ENCODE data around the gene PLTP.

DNA sequence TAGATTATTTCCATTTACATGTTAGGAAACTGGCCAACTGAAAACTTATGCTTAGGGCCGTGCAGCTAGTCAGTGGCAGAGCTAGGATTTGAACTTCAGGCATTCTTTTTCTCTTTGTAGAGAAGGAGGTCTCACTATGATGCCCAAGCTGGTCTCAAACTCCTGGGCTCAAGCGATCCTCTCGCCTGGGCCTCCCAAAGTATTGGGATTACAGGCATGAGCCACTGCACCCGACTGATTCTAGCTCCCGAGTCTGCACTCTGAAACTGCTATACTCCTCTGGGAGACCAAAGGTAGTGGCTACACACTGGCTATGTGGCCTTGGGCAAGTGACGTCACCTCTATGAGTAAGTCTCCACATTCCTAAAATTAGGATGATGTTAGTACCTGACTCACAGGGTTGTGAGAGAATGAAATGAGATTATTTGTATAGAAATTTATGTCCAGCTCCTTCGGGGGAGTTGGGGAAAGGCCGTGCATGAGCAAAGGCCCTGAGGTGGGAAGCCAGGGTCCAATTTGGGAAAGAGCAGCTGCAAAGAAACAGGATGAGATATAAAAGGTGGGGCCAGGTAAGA, 6.4 kb downstream of the PLTP start:
- TF ChIP-seq, protein P1, sequence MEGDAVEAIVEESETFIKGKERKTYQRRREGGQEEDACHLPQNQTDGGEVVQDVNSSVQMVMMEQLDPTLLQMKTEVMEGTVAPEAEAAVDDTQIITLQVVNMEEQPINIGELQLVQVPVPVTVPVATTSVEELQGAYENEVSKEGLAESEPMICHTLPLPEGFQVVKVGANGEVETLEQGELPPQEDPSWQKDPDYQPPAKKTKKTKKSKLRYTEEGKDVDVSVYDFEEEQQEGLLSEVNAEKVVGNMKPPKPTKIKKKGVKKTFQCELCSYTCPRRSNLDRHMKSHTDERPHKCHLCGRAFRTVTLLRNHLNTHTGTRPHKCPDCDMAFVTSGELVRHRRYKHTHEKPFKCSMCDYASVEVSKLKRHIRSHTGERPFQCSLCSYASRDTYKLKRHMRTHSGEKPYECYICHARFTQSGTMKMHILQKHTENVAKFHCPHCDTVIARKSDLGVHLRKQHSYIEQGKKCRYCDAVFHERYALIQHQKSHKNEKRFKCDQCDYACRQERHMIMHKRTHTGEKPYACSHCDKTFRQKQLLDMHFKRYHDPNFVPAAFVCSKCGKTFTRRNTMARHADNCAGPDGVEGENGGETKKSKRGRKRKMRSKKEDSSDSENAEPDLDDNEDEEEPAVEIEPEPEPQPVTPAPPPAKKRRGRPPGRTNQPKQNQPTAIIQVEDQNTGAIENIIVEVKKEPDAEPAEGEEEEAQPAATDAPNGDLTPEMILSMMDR (conservative IDR thresholded peaks at IDR 0.05; ENCODE audit: low read depth in 2 of 2), result no peak
- TF ChIP-seq POLR2AphosphoS5 (IDR thresholded peaks at IDR 0.05; ENCODE audit: low read depth), result no peak
- no peak for TF ChIP-seq EZH2 (IDR thresholded peaks at IDR 0.05; ENCODE audit: low read depth, unreplicated experiment)
- TF ChIP-seq NANOG (IDR thresholded peaks at IDR 0.05; ENCODE audit: borderline replicate concordance), result no peak
- TF ChIP-seq JUNB (IDR thresholded peaks at IDR 0.05; ENCODE audit: unreplicated experiment), result no peak
- TF ChIP-seq, protein P2, sequence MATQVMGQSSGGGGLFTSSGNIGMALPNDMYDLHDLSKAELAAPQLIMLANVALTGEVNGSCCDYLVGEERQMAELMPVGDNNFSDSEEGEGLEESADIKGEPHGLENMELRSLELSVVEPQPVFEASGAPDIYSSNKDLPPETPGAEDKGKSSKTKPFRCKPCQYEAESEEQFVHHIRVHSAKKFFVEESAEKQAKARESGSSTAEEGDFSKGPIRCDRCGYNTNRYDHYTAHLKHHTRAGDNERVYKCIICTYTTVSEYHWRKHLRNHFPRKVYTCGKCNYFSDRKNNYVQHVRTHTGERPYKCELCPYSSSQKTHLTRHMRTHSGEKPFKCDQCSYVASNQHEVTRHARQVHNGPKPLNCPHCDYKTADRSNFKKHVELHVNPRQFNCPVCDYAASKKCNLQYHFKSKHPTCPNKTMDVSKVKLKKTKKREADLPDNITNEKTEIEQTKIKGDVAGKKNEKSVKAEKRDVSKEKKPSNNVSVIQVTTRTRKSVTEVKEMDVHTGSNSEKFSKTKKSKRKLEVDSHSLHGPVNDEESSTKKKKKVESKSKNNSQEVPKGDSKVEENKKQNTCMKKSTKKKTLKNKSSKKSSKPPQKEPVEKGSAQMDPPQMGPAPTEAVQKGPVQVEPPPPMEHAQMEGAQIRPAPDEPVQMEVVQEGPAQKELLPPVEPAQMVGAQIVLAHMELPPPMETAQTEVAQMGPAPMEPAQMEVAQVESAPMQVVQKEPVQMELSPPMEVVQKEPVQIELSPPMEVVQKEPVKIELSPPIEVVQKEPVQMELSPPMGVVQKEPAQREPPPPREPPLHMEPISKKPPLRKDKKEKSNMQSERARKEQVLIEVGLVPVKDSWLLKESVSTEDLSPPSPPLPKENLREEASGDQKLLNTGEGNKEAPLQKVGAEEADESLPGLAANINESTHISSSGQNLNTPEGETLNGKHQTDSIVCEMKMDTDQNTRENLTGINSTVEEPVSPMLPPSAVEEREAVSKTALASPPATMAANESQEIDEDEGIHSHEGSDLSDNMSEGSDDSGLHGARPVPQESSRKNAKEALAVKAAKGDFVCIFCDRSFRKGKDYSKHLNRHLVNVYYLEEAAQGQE (IDR thresholded peaks at IDR 0.05; ENCODE audit: unreplicated experiment), result no peak
